ENCODE results near the gene RASAL1. TPM values are rescaled to one million over a fixed set of nuclear protein-coding genes. Genes with fewer than 3 reads are reported as not detected.

Gene RASAL1
- total RNA-seq, 2 experiments from 2014 or later: 2.6 to 3.2 TPM

DNA sequence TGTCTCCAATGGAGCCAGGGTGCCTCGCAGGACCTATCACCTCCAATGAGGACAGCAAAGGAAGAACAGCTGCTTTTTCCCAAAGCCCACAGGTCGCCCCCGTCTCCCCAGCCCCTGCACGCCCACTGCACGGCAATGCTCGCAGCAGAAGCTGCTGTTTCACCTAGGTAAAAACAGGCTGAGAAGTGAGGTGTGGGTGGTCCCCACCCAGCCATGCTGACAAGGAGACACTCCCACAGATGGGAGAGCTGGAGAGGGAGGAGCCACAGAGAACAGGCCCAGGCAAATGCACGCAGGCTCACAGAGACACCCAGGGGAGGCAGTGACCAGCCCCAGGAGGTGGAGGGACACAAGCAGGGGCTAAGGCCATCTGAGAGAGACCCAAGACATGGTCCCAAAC, 24.4 kb upstream of the RASAL1 start:
- H3K36me3 Mint-ChIP-seq (ENCODE audit: low read depth): peaks cover 24% of the 10 kb centered on the region

DNA sequence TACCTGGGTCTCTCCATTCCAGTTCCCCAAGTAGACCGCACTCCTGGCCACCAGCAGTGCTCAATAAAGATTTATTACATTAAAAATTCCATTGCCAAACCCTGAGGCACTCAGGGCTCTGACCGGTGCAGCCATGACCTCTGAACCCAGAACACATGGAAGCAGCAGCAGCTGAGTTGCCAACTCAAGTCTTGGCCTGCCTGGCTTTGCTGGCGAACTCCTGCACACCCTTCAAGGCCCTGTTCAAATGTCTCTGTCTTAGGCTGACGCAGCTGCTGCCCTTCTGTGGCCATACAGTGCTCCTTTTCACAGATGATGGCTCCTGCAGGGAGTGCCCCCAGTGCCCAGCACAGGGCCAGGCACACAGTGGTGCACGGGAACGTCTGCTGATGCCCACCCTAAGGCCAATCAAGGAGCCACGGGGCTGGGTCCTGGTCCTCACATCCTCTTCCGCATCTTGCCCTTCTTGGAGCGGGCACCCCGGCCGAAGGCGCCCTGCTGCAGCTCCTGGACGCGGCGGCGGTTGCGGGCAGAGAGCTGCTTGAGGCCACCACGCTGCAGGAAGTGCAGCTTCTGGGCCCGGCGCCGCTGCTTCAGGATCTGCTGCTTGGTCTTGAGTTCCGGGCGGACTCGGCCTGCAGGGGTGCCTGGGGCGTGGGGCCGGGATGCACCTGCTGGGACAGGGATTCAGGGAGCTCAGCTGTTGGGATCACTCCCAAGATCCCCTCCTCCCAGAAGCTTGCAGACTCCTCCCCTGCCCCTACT, 23.1 kb upstream of the RASAL1 start:
- H3K9me3 Mint-ChIP-seq: no peaks in the 10 kb centered on the region
- CTCF ChIA-PET: interaction anchor here (8.0 kb wide), 1 partner anchor 109 kb away, joined by 52 read pairs; no protein-coding TSS in a partner anchor
- peaks cover 4% of the 10 kb centered on the region for H3K27me3 Mint-ChIP-seq (ENCODE audit: low read depth)
- H3K4me3 Mint-ChIP-seq: no peak overlapping the region
- intact Hi-C loops (cut with micrococcal nuclease): no loop called here
- H3K27ac Mint-ChIP-seq: no peak overlapping the region
- peaks cover 11% of the 10 kb centered on the region for H3K4me1 Mint-ChIP-seq (ENCODE audit: low read depth)
- no peak for DNase-seq
- H3K36me3 Mint-ChIP-seq (ENCODE audit: low read depth): peaks cover 24% of the 10 kb centered on the region

More for the DNA sequence above, 24.4 kb upstream of the RASAL1 start:
- no peak overlapping the region for H3K4me3 Mint-ChIP-seq
- CTCF ChIA-PET: interaction anchor here (2.1 to 2.3 kb wide), 2 partner anchors 14 to 17 kb away, joined by 6 to 11 read pairs; no protein-coding TSS in a partner anchor
- peak overlapping the region; percentile 61 for H3K27ac Mint-ChIP-seq
- no peak for DNase-seq
- peaks cover 6% of the 10 kb centered on the region for H3K4me1 Mint-ChIP-seq (ENCODE audit: low read depth)
- no peaks in the 10 kb centered on the region for H3K9me3 Mint-ChIP-seq
- H3K27me3 Mint-ChIP-seq (ENCODE audit: low read depth): no peaks in the 10 kb centered on the region
- intact Hi-C loops (cut with micrococcal nuclease): no loop called here

DNA sequence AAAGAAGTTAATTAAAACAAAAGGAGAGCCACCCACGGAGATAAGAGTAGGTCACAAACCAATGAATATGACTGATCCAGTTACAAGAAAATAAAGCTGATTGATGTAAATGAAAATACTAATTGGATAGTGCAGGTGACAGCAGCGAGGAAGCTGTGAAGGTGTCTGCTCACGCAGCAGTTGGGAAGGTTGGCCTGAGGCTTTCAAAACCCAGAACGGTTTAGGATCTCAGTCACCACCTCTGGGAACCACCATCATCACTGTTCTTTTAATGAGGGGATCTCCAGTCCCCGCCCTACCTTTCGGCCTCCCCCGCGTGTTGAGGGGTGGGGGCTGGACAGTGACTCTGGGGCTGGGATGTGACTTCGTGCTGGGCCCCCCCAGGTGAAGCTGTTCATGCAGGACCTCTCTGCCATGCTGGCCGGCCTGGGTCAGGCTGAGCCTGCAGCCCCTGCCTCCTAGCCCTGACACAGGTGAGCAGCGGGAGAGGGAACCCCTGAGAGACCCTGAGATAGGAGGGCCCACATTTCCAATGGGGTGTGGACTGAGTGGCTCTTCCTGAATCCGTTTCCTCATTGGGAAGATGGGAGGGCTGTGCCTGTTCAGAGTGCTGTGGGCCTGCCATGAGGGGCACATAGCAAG, 21.8 kb upstream of the RASAL1 start:
- no peak for DNase-seq
- intact Hi-C loops (cut with micrococcal nuclease): no loop called here
- Mint-ChIP-seq H3K4me3 (no peak overlapping the region), H3K27me3 (ENCODE audit: low read depth) (peaks cover 6% of the 10 kb centered on the region), H3K36me3 (ENCODE audit: low read depth) (peaks cover 17% of the 10 kb centered on the region), H3K9me3 (no peaks in the 10 kb centered on the region), H3K27ac (peak overlapping the region; percentile 53), H3K4me1 (ENCODE audit: low read depth) (peaks cover 14% of the 10 kb centered on the region)
- CTCF ChIA-PET: interaction anchor here (1.4 to 8.0 kb wide), 2 partner anchors 10 to 107 kb away, joined by 3 to 52 read pairs; no protein-coding TSS in a partner anchor

DNA sequence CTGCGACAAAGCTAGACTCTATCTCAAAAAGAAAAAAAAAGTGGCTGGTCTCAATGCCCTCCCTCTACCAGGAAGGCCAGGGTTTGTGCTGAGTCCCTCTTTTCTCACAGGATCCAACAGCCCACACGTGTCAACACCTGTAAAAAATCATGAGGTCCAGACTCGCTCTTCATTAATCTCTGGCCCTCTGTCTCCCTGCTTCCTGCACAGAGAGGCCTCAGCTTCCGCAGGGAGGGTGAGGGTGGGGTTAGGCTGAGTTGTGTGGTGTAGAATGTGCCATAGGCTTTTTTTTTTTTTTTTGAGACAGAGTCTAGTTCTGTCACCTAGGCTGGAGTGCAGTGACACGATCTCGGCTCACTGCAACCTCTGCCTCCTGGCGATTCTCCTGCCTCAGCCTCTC, 20.1 kb upstream of the RASAL1 start:
- CTCF ChIA-PET: interaction anchor here (8.0 kb wide), 1 partner anchor 106 kb away, joined by 52 read pairs; no protein-coding TSS in a partner anchor
- DNase-seq: no peak
- Mint-ChIP-seq H3K27me3 (ENCODE audit: low read depth) (peaks cover 7% of the 10 kb centered on the region), H3K27ac (no peak overlapping the region), H3K36me3 (ENCODE audit: low read depth) (peaks cover 8% of the 10 kb centered on the region), H3K4me3 (no peak overlapping the region), H3K9me3 (no peaks in the 10 kb centered on the region), H3K4me1 (ENCODE audit: low read depth) (peaks cover 17% of the 10 kb centered on the region)
- intact Hi-C loops (cut with micrococcal nuclease): no loop called here

DNA sequence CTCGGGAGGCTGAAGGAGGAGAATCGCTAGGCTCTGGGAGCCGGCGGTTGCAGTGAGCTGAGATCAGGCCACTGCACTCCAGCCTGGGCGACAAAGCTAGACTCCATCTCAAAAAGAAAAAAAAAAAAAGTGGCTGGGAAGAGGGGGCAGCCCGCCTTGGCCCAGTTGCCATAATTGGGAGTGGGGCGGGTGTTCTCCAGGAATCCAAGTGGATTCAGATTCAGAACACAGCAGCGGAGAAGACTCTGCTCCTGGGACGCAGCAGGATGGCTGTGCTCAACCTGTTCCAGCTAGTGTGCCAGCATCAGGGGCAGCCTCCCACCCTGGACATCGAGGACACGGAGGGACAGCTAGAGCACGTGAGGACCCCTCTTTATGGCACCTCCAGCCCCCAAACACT, 19.5 kb upstream of the RASAL1 start:
- Mint-ChIP-seq H3K9me3 (no peaks in the 10 kb centered on the region), H3K27ac (no peak overlapping the region), H3K27me3 (ENCODE audit: low read depth) (peaks cover 7% of the 10 kb centered on the region), H3K4me1 (ENCODE audit: low read depth) (peaks cover 17% of the 10 kb centered on the region), H3K4me3 (peak overlapping the region; percentile 4), H3K36me3 (ENCODE audit: low read depth) (peaks cover 5% of the 10 kb centered on the region)
- CTCF ChIA-PET: interaction anchor here (8.0 kb wide), 1 partner anchor 105 kb away, joined by 52 read pairs; no protein-coding TSS in a partner anchor
- intact Hi-C loops (cut with micrococcal nuclease): no loop called here
- DNase-seq: no peak

DNA sequence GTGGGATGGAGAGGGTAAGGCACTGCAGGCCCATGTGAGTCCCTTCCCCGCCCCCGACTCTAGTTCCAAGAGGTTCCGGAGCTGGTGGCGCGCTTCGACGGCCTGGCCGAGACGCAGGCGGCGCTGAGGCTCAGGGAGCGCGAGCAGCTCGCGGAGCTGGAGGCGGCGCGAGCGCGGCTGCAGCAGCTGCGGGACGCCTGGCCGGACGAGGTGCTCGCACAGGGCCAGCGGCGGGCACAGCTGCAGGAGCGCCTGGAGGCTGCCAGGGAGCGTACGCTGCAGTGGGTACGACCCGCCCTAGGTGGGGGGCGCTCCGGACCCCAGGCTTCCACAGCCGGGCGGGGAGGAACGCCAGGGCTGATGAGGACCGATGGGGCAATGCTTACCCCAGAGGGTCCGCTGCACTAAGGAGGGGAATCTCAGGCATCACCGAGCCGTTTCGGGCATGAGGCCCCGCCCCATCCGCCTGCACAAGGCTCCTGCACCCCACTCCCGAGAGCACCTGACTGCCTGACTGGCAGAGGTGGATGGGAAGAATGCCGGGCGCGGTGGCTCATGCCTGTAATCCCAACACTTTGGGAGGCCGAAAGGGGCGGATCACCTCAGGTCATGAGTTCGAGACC, 18.9 kb upstream of the RASAL1 start:
- CTCF ChIA-PET: interaction anchor here (0.6 to 8.0 kb wide), 8 partner anchors 15 to 118 kb away, joined by 3 to 52 read pairs (median 6); partner anchors contain the start of gene RASAL1
- Mint-ChIP-seq H3K36me3 (ENCODE audit: low read depth) (peaks cover 5% of the 10 kb centered on the region), H3K9me3 (no peaks in the 10 kb centered on the region), H3K4me3 (peak overlapping the region; percentile 47), H3K4me1 (ENCODE audit: low read depth) (peaks cover 17% of the 10 kb centered on the region), H3K27ac (no peak overlapping the region), H3K27me3 (ENCODE audit: low read depth) (peaks cover 7% of the 10 kb centered on the region)
- DNase-seq: peak; percentile 33
- intact Hi-C loops (cut with micrococcal nuclease): loop anchor here (5.0 kb wide), 2 partner anchors 177 to 247 kb away; partner anchors contain the start of genes OAS1 and OAS2

DNA sequence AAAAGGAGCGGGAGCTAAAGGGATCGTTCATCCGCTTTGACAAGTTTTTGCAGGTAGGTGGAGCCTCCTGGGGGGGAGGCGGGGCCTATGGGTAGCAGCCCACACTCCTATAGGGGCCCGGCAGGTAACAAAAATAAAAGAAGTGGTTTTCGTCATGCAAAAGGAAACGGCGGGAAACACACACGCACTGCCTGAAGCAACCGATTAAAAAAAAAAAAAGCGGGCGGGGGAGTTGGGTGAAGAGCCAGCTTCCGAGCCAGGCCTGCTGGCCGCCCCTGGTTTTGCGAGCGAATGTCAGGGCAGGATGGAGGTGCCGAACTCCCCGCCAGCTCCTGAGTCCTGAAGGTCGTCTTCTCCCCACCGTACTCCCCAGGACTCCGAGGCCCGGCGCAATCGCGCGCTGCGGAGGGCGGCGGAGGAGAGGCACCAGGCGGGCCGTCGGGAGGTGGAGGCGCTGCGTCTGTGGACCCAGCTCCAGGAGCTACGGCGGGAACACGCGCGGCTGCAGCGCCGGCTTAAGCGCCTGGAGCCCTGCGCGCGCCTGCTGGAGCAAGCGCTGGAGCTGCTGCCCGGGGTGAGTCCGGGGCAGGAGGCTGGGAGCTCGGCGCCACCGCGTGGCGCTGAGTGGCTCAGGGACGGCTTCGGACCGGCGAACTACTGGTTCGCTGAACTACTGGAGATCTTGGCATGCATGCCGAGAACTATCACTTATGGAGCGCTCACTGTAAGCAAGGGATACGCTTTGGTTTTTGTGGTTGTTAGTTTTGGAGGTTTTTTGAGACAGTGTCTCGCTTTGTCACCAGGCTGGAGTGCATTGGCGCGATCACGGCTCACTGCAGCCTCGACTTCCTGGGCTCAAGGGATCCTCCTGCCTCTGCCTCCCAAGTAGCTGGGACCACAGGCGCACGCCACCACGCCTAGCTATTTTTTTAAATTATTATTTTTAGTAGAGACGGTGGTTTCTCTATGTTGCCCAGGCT, 17.6 kb upstream of the RASAL1 start:
- H3K4me3 Mint-ChIP-seq: peak overlapping the region; percentile 75
- CTCF ChIA-PET: interaction anchor here (0.7 to 8.0 kb wide), 18 partner anchors 14 to 204 kb away, joined by 3 to 52 read pairs (median 4); partner anchors contain the start of genes DDX54, RASAL1 and RITA1
- peaks cover 7% of the 10 kb centered on the region for H3K27me3 Mint-ChIP-seq (ENCODE audit: low read depth)
- H3K9me3 Mint-ChIP-seq: no peaks in the 10 kb centered on the region
- intact Hi-C loops (cut with micrococcal nuclease): loop anchor here (1.0 to 5.0 kb wide), 8 partner anchors 18 to 246 kb away; partner anchors contain the start of genes OAS1, OAS2 and RASAL1
- H3K27ac Mint-ChIP-seq: no peak overlapping the region
- peaks cover 17% of the 10 kb centered on the region for H3K4me1 Mint-ChIP-seq (ENCODE audit: low read depth)
- H3K36me3 Mint-ChIP-seq (ENCODE audit: low read depth): no peaks in the 10 kb centered on the region
- DNase-seq: peak; percentile 85

DNA sequence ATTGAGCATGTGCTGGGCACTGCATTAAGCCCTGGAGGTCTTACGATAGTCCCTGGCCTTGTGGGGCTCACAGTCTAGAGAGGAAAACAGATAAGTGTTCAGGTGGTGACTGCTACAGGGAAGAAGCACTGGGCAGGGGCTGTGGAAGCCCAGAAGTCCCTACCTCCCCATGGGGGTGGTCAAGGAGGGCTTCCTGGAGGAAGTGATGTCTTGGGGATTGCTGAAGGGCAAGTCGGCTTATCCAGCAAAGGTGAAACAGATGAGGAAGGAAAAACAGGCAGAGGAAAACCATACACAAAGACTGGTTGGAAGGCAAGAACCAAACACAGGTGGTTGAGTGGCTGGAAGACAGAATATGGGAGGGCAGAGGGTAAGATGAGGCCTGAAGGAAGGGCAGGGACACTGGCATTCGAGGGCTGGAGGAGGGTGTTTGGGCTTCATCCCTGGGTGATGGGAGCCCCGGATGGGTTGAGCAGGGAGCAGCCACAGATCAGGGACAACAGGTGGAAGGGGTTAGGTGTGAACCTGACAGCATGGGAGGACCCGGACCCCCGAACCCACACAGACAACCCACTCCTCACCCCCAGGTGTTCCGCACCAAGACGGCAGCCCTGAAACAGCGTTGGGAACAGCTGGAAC, 16.8 kb upstream of the RASAL1 start:
- Mint-ChIP-seq H3K36me3 (ENCODE audit: low read depth) (no peaks in the 10 kb centered on the region), H3K9me3 (no peaks in the 10 kb centered on the region), H3K4me1 (ENCODE audit: low read depth) (peaks cover 17% of the 10 kb centered on the region), H3K27ac (peak overlapping the region; percentile 10), H3K27me3 (ENCODE audit: low read depth) (peaks cover 7% of the 10 kb centered on the region), H3K4me3 (peak overlapping the region; percentile 75)
- intact Hi-C loops (cut with micrococcal nuclease): loop anchor here (1.0 to 5.0 kb wide), 4 partner anchors 17 to 245 kb away; partner anchors contain the start of genes OAS1, OAS2 and RASAL1
- CTCF ChIA-PET: interaction anchor here (0.7 to 8.0 kb wide), 14 partner anchors 16 to 205 kb away, joined by 3 to 52 read pairs (median 4); partner anchors contain the start of genes DDX54, RASAL1 and RITA1
- no peak for DNase-seq

DNA sequence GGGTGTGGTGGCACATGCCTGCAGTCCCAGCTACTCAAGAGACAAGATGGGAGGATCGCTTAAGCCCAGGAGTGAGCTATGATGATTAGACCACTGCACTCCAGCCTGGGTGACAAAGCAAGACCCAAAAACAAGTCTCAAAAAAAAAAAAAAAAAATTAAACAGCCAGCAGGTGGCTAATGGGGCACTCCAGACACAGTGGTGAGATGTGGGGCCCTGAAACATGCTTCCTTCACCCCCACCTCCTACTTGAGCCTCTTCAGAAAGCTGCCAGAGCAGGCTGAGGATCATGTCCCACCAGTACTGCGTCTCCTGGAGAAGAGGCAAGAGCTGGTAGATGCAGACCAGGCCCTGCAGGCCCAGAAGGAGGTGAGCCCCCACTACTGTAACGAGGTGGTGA, 16.1 kb upstream of the RASAL1 start:
- Mint-ChIP-seq H3K4me1 (ENCODE audit: low read depth) (peaks cover 12% of the 10 kb centered on the region), H3K27ac (no peak overlapping the region), H3K9me3 (no peaks in the 10 kb centered on the region), H3K36me3 (ENCODE audit: low read depth) (no peaks in the 10 kb centered on the region), H3K27me3 (ENCODE audit: low read depth) (peaks cover 7% of the 10 kb centered on the region), H3K4me3 (no peak overlapping the region)
- no peak for DNase-seq
- intact Hi-C loops (cut with micrococcal nuclease): loop anchor here (1.0 to 5.0 kb wide), 4 partner anchors 16 to 244 kb away; partner anchors contain the start of genes OAS1, OAS2 and RASAL1
- CTCF ChIA-PET: interaction anchor here (0.6 to 8.0 kb wide), 6 partner anchors 17 to 244 kb away, joined by 3 to 52 read pairs (median 6); partner anchors contain the start of gene RASAL1

DNA sequence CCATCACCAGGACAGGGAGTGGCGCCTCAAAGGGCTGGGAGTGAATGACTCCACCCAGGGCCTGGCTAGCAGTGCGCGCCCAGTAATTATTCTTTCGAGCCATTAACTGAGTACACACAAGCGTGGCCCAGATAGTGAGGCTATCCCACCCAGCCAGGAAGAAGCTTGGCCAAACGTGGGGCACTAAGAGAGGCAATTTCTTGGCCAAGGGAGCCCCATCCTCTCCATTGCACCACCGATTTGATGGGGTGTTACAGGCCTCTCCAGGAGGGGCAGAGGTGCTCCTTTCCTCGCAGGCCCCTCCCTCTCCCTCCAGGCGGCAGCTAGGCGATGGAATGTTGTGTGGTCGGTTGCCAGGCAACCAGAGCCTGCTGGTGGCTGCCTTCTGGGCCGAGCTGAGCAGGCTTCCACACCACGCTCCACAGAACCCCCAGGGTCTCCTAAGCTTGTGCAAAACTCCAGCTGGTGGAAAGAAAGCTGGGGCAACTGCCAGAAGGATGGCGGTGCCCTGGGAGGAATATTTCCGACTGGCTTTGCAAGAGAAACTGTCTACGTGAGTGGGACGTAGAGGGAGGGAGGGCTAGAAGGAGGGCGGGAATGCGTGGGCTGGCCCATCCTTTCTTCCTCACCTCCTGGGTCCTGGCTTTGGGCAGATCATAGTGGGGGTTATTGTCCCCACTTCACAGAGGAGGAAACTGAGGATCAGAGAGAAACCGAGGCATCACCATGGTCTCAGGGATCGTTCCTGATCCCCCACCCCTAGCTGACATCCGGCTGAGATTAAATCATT, 14.0 kb upstream of the RASAL1 start, which contains the start of gene CFAP73:
Gene CFAP73 (plus strand): TSS at position 364 of the 790 bp plus-strand sequence. CDS start 134 bp downstream, at position 498.
- Mint-ChIP-seq H3K36me3 (ENCODE audit: low read depth) (no peaks in the 10 kb centered on the region), H3K4me1 (ENCODE audit: low read depth) (peaks cover 11% of the 10 kb centered on the region), H3K4me3 (no peak within 1 kb of the TSS), H3K27me3 (ENCODE audit: low read depth) (peaks cover 7% of the 10 kb centered on the region), H3K9me3 (no peaks in the 10 kb centered on the region), H3K27ac (no peak within 1 kb of the TSS)
- intact Hi-C loops (cut with micrococcal nuclease): loop anchor here (5.0 kb wide), 2 partner anchors 172 to 242 kb away; partner anchors contain the start of genes OAS1 and OAS2
- no peak for DNase-seq
- CTCF ChIA-PET: interaction anchor here (0.7 to 2.1 kb wide), 6 partner anchors 15 to 101 kb away, joined by 3 to 7 read pairs (median 4); no protein-coding TSS in a partner anchor

Measured in activated naive CD4-positive, alpha-beta T cell treated with anti-CD3 and anti-CD28 coated beads for 36 hours (primary cell).